ENCODE measurements around the gene PDZD11. TPM values are rescaled to one million over a fixed set of nuclear protein-coding genes. Genes with fewer than 3 reads are reported as not detected.

PDZD11 gene
- total RNA-seq, 1 experiment from 2014 or later: 29.6 TPM

- intact Hi-C loops (cut with micrococcal nuclease): no loop called here
- Histone ChIP-seq H3K4me2 (ENCODE audit: low read length) (no peak within 1 kb of the TSS), H3K9ac (ENCODE audit: low read length) (no peak within 1 kb of the TSS), H3K9me2 (ENCODE audit: insufficient read depth) (no peaks in the 10 kb centered on the region), H3K27me3 (ENCODE audit: insufficient read depth, low read length) (no peaks in the 10 kb centered on the region), H3K4me3 (replicated peaks in 1 of 2; ENCODE audit: low read depth in 1 of 2, low read length in 2 of 2) (no peak within 1 kb of the TSS), H3K4me1 (ENCODE audit: control insufficient read depth in 1 of 2, insufficient read depth in 2 of 2, low read length in 2 of 2) (no peaks in the 10 kb centered on the region), H4K20me1 (ENCODE audit: insufficient read depth) (no peaks in the 10 kb centered on the region), H3K79me2 (ENCODE audit: insufficient read depth, low read length) (no peaks in the 10 kb centered on the region), H3K9me3 (ENCODE audit: control insufficient read depth in 1 of 2, insufficient read depth in 1 of 2, low read depth in 1 of 2, low read length in 2 of 2) (no peaks in the 10 kb centered on the region), H3K27ac (ENCODE audit: low read depth, low read length) (no peak within 1 kb of the TSS), H2AFZ (ENCODE audit: low read depth, low read length, poor library complexity, severe bottlenecking) (no peak within 1 kb of the TSS), H3K36me3 (ENCODE audit: control insufficient read depth in 1 of 2, insufficient read depth in 2 of 2, low read length in 2 of 2) (no peaks in the 10 kb centered on the region)
- no TSS peak for BruUV-seq (replicated peaks)
- ATAC-seq: no peak
- TF ChIP-seq CBX3 (IDR thresholded peaks at IDR 0.05; ENCODE audit: low read depth) (no peak), REST (IDR thresholded peaks at IDR 0.05; ENCODE audit: low read depth) (no peak), ATF3 (IDR thresholded peaks at IDR 0.05) (no peak), ZFX (IDR thresholded peaks at IDR 0.05) (no peak), ELF1 (IDR thresholded peaks at IDR 0.05; ENCODE audit: borderline replicate concordance, low read depth) (no peak), EZH2phosphoT487 (IDR thresholded peaks at IDR 0.05; ENCODE audit: borderline replicate concordance) (no peak), RAD21 (IDR thresholded peaks at IDR 0.05; ENCODE audit: low read depth) (no peak), EGR1 (IDR thresholded peaks at IDR 0.05; ENCODE audit: low read depth) (no peak), POLR2A (IDR thresholded peaks at IDR 0.05; ENCODE audit: borderline replicate concordance, extremely low read depth, insufficient read depth, insufficient read length) (no peak), TCF7L2 (IDR thresholded peaks at IDR 0.05; ENCODE audit: borderline replicate concordance, extremely low read depth, insufficient read depth, insufficient read length) (no peak), MAX (IDR thresholded peaks at IDR 0.05) (no peak), ZBTB33 (IDR thresholded peaks at IDR 0.05; ENCODE audit: extremely low read depth, insufficient replicate concordance, low read length) (no peak), YY1 (IDR thresholded peaks at IDR 0.05; ENCODE audit: extremely low read depth, insufficient replicate concordance, low read depth, low read length) (no peak), SRF (IDR thresholded peaks at IDR 0.05; ENCODE audit: low read depth) (no peak), JUND (IDR thresholded peaks at IDR 0.05) (no peak), SIN3A (IDR thresholded peaks at IDR 0.05; ENCODE audit: low read depth) (no peak), CEBPB (IDR thresholded peaks at IDR 0.05; ENCODE audit: low read depth) (no peak), SP1 (IDR thresholded peaks at IDR 0.05; ENCODE audit: low read depth) (no peak), CTCF (IDR thresholded peaks at IDR 0.05 in 2 of 3, conservative IDR thresholded peaks at IDR 0.05 in 1 of 3; ENCODE audit: borderline replicate concordance in 1 of 3, insufficient read depth in 1 of 3, low read depth in 2 of 3, low read length in 2 of 3) (no peak), EZH2 (IDR thresholded peaks at IDR 0.05) (no peak)
- RAD21 ChIA-PET (ENCODE audit: low non-redundant PET in 1 of 2, low total read pairs in 2 of 2, uncharacterized antibody in 2 of 2, unreplicated experiment in 2 of 2): no interaction called here
- no peak for DNase-seq (ENCODE audit: low read depth, low spot score)
- CTCF ChIA-PET: no interaction called here
- POLR2A ChIA-PET: no interaction called here
Measured at GRCh38 chrX:70268034-70268433, 21.7 kb downstream of the PDZD11 start, which contains the start of gene ARR3. ARR3 (plus strand) TSS chrX:70268334; CDS start chrX:70269386, 1,052 bp downstream.

All from HCT116 (cell line).